ENCODE results near the gene SREK1IP1.

DNA sequence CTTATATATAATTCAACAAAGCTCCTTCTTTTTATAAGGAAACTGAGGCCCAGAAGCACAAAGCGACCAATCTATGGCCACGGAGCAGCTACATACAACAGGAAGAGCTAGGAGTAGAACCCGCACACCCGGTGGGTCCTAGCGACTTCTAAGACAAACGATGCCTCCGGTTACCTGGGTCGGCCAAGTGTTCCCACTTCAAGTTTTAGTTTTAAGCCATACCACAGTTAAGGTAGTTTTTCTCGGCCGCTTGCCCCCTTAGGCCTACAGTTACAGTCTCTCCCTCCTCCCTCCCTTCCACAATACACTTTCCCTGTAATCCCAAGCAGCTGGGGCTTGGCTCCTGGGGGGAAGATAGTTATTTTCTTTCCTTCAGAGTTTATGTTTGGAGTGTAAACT lies 533 bp downstream of the SREK1IP1 start:
- TF ChIP-seq POLR2AphosphoS2 (IDR thresholded peaks at IDR 0.05; ENCODE audit: low read depth, low read length): no peak
- no peak for TF ChIP-seq CTCF (CRISPR knock-in tag; IDR thresholded peaks at IDR 0.05)
- no peak for TF ChIP-seq FOXK2 (IDR thresholded peaks at IDR 0.05)
- TF ChIP-seq ETV6 (CRISPR knock-in tag; conservative IDR thresholded peaks at IDR 0.05): no peak
